B cell (primary cell): ENCODE results near the gene DHX35. TPM values are rescaled to one million over a fixed set of nuclear protein-coding genes. Genes with fewer than 3 reads are reported as not detected.

Source experiments
- ATAC-seq: fragments of 200-7000 bp; cut with Tn5 transposase; one replicate; pipeline ENCODE4 v1.10.0; 2021; ENCODE audit warnings: low read depth, mild to moderate bottlenecking, moderate number of reproducible peaks, moderate library complexity
- CTCF ChIA-PET: fragments of 350-600 bp; sonication (Branson Sonifier 250); formaldehyde crosslinking; loops from one replicate; lab custom pipeline; 2021; ENCODE audit warnings: antibody characterized with exemption, inconsistent platforms; lab: Charles Lee
- POLR2A ChIA-PET: fragments of 350-600 bp; sonication (Branson Sonifier 250); formaldehyde crosslinking; loops from one replicate; lab custom pipeline; 2021; ENCODE audit warnings: antibody characterized with exemption; lab: Charles Lee
- DNase-seq: peaks from one replicate; pipeline ENCODE4 v3.0.0; 2013
- H2AFZ ChIP-seq: 2 replicates; pipeline ENCODE4 v1.6.1; 2012; ENCODE audit warnings: mild to moderate bottlenecking, low read depth, low read length; ENCODE audit not compliant: insufficient read depth, poor library complexity, severe bottlenecking
- H3K27ac ChIP-seq, 2 donors: 1 replicate in 1 of 2; 2 replicates in 1 of 2; pipeline ENCODE4 v1.5.1; 2012 to 2013; ENCODE audit warnings: low read length in 2 of 2, mild to moderate bottlenecking in 2 of 2, moderate library complexity in 1 of 2
- H3K27me3 ChIP-seq, 4 experiments: fragments of 200-600 bp in 1 of 4; sonication (generic) in 1 of 4; replicated peaks in 1 of 4; 1 replicate in 2 of 4; 2 replicates in 2 of 4; pipeline versions ENCODE4 v1.6.1 to v1.7.0; 2013 to 2016; ENCODE audit warnings: low read length in 3 of 4, mild to moderate bottlenecking in 2 of 4, mixed read lengths in 1 of 4, moderate library complexity in 1 of 4; ENCODE audit not compliant: insufficient read depth in 4 of 4, control insufficient read depth in 3 of 4; ENCODE audit errors: control extremely low read depth in 1 of 4
- H3K36me3 ChIP-seq, 2 experiments: replicated peaks in 1 of 2; 1 replicate in 1 of 2; 2 replicates in 1 of 2; pipeline versions ENCODE4 v1.6.1 to v1.7.1; 2013; ENCODE audit warnings: low read length in 1 of 2; ENCODE audit not compliant: insufficient read depth in 2 of 2, control insufficient read depth in 1 of 2; ENCODE audit errors: control extremely low read depth in 1 of 2, extremely low read depth in 1 of 2
- H3K4me1 ChIP-seq, 2 donors: fragments of 200-600 bp in 1 of 2; sonication (generic) in 1 of 2; 1 replicate in 1 of 2; 2 replicates in 1 of 2; pipeline versions ENCODE4 v1.5.1 to v1.6.1; 2013 to 2017; ENCODE audit warnings: low read length in 2 of 2; ENCODE audit not compliant: control insufficient read depth in 2 of 2, insufficient read depth in 2 of 2
- H3K4me2 ChIP-seq: replicated peaks from 2 replicates; pipeline ENCODE3; 2012; ENCODE audit warnings: mild to moderate bottlenecking, low read depth, low read length; ENCODE audit not compliant: poor library complexity, severe bottlenecking
- H3K4me3 ChIP-seq, 5 experiments: fragments of 200-600 bp in 1 of 5; sonication (generic) in 1 of 5; 1 replicate in 3 of 5; 2 replicates in 2 of 5; pipeline versions ENCODE4 v1.5.1 to v1.7.0; 2011 to 2016; ENCODE audit warnings: low read length in 4 of 5, mild to moderate bottlenecking in 4 of 5, low read depth in 2 of 5, control low read depth in 1 of 5, moderate library complexity in 1 of 5; ENCODE audit not compliant: insufficient read depth in 1 of 5; ENCODE audit errors: control extremely low read depth in 1 of 5, extremely low read depth in 1 of 5
- H3K79me2 ChIP-seq: fragments of 200-600 bp; sonication (generic); one replicate; pipeline ENCODE4 v1.6.0; 2016; ENCODE audit warnings: low read length; ENCODE audit not compliant: control insufficient read depth, insufficient read depth
- H3K9ac ChIP-seq: fragments of 200-600 bp; sonication (generic); 2 replicates; pipeline ENCODE4 v1.6.1; 2017; ENCODE audit warnings: mild to moderate bottlenecking, low read length, moderate library complexity
- H3K9me3 ChIP-seq, 3 donors: one replicate each; pipeline versions ENCODE4 v1.6.1 to v1.7.1; 2013; ENCODE audit warnings: low read length in 2 of 3; ENCODE audit not compliant: control insufficient read depth in 2 of 3, insufficient read depth in 1 of 3; ENCODE audit errors: control extremely low read depth in 1 of 3
- H4K20me1 ChIP-seq: 2 replicates; pipeline ENCODE4 v1.6.0; 2012; ENCODE audit warnings: mild to moderate bottlenecking, low read length; ENCODE audit not compliant: insufficient read depth, control insufficient read depth, poor library complexity, severe bottlenecking
- H3K27ac Mint-ChIP-seq: one replicate; pipeline ENCODE4 v1.8.0; 2021; ENCODE audit warnings: mixed read lengths
- H3K27me3 Mint-ChIP-seq: one replicate; pipeline ENCODE4 v1.8.0; 2021; ENCODE audit warnings: mixed read lengths
- H3K4me1 Mint-ChIP-seq: one replicate; pipeline ENCODE4 v1.8.0; 2021; ENCODE audit warnings: mixed read lengths
- H3K4me3 Mint-ChIP-seq: one replicate; pipeline ENCODE4 v1.8.0; 2021; ENCODE audit warnings: mixed read lengths
- H3K9me3 Mint-ChIP-seq: one replicate; pipeline ENCODE4 v1.8.0; 2022; ENCODE audit warnings: mixed read lengths; ENCODE audit not compliant: insufficient read depth
- EZH2 ChIP-seq: IDR thresholded peaks from 2 replicates; pipeline ENCODE4 v1.6.1; 2012; ENCODE audit warnings: borderline replicate concordance, low read depth, mild to moderate bottlenecking, moderate library complexity, low read length; ENCODE audit not compliant: insufficient read depth, poor library complexity, severe bottlenecking
- WGBS: methylation state at CpG from one replicate; pipeline ENCODE4 v1.1.5; 2013; ENCODE audit warnings: missing lambda C conversion rate; ENCODE audit not compliant: insufficient coverage; 5-methylcytosine and 5-hydroxymethylcytosine counted together
- intact Hi-C: fragments of 100-400 bp; cut with micrococcal nuclease; formaldehyde crosslinking; loops from one replicate; pipeline ENCODE4 v1.10.0; 2022
- polyA plus RNA-seq: library from polyadenylated mRNA; depleted of rRNA; stranded (reverse); fragments of >200 nt; gene quantifications from 2 replicates; pipeline ENCODE4 v1.2.3, GENCODE V29; 2012
- total RNA-seq, 2 donors: library from RNA; stranded (reverse); fragments of 120-200 nt in 1 of 2; gene quantifications; 1 replicate in 1 of 2; 2 replicates in 1 of 2; pipeline versions ENCODE4 v1.2.3 to v1.2.4, GENCODE V29; 2013 to 2022
- TF ChIP-seq, protein P1 (sequence below): fragments of 200-600 bp; IDR thresholded peaks from one replicate; pipeline ENCODE4 v1.8.0; 2022; ENCODE audit warnings: antibody characterized with exemption, mild to moderate bottlenecking

DHX35 gene
- total and polyA plus RNA-seq, 2 donors (not counting 1 experiment from before 2014, with no cell fraction given): 7.5 to 12.4 TPM

- Histone ChIP-seq H3K4me1 (no peaks in the 10 kb centered on the region), H3K4me3 (no peak overlapping the region), H3K9me3 (no peaks in the 10 kb centered on the region), H3K27ac (no peak overlapping the region), H4K20me1 (no peaks in the 10 kb centered on the region), H3K79me2 (peaks cover 8% of the 10 kb centered on the region), H3K9ac (no peak overlapping the region), H2AFZ (no peak overlapping the region), H3K4me2 (no peak overlapping the region), H3K36me3 (peaks cover 7 to 31% of the 10 kb centered on the region in 2 experiments), H3K27me3 (no peaks in the 10 kb centered on the region)
- no peaks in the 10 kb centered on the region for H3K27me3 Mint-ChIP-seq
- no peak for TF ChIP-seq EZH2
- ATAC-seq (no peak), DNase-seq (no peak)
- no CpG with 5 or more reads among the region's 1 CpG for WGBS
- no peaks in the 10 kb centered on the region for H3K9me3 Mint-ChIP-seq
- peaks cover 4% of the 10 kb centered on the region for H3K4me1 Mint-ChIP-seq
- no peak overlapping the region for H3K27ac Mint-ChIP-seq
- ChIA-PET CTCF (interaction anchor here (0.9 kb wide), 1 partner anchor 14 kb away, joined by 3 read pairs; no protein-coding TSS in a partner anchor), POLR2A (no interaction called here)
- intact Hi-C loops: no loop called here
- H3K4me3 Mint-ChIP-seq: no peak overlapping the region
Observed at GRCh38 chr20:38970302-38970701, 8.2 kb downstream of the DHX35 start.

GRCh38 chr20:38973107-38973506 is 11.0 kb downstream of the DHX35 start:
- H3K4me1 Mint-ChIP-seq: peaks cover 4% of the 10 kb centered on the region
- no peak overlapping the region for H3K27ac ChIP-seq
- ATAC-seq (no peak), DNase-seq (no peak)
- no peaks in the 10 kb centered on the region for H3K9me3 Mint-ChIP-seq
- ChIA-PET POLR2A (no interaction called here), CTCF (interaction anchor here (1.7 kb wide), 1 partner anchor 10 kb away, joined by 5 read pairs; the partner anchor contains the start of gene DHX35)
- H3K4me3 Mint-ChIP-seq: no peak overlapping the region
- peaks cover 6 to 34% of the 10 kb centered on the region in 2 experiments for H3K36me3 ChIP-seq
- no peaks in the 10 kb centered on the region for H3K27me3 Mint-ChIP-seq
- TF ChIP-seq EZH2: no peak
- TF ChIP-seq, protein P1, sequence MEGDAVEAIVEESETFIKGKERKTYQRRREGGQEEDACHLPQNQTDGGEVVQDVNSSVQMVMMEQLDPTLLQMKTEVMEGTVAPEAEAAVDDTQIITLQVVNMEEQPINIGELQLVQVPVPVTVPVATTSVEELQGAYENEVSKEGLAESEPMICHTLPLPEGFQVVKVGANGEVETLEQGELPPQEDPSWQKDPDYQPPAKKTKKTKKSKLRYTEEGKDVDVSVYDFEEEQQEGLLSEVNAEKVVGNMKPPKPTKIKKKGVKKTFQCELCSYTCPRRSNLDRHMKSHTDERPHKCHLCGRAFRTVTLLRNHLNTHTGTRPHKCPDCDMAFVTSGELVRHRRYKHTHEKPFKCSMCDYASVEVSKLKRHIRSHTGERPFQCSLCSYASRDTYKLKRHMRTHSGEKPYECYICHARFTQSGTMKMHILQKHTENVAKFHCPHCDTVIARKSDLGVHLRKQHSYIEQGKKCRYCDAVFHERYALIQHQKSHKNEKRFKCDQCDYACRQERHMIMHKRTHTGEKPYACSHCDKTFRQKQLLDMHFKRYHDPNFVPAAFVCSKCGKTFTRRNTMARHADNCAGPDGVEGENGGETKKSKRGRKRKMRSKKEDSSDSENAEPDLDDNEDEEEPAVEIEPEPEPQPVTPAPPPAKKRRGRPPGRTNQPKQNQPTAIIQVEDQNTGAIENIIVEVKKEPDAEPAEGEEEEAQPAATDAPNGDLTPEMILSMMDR: no peak
- intact Hi-C loops: no loop called here
- no peaks in the 10 kb centered on the region for H3K79me2 ChIP-seq
- H3K9ac ChIP-seq: no peak overlapping the region
- H3K27ac Mint-ChIP-seq: no peak overlapping the region
- H3K9me3 ChIP-seq: no peaks in the 10 kb centered on the region
- H2AFZ ChIP-seq: no peak overlapping the region
- H3K4me1 ChIP-seq: no peaks in the 10 kb centered on the region
- no peaks in the 10 kb centered on the region for H3K27me3 ChIP-seq
- H3K4me3 ChIP-seq: no peak overlapping the region
- H3K4me2 ChIP-seq: no peak overlapping the region
- H4K20me1 ChIP-seq: no peaks in the 10 kb centered on the region
